ENCODE results near the gene AOC1. TPM values are rescaled to one million over a fixed set of nuclear protein-coding genes. Genes with fewer than 3 reads are reported as not detected.

Gene AOC1
- total RNA-seq, 2 donors from 2014 or later: not detected

GRCh38 chr7:150867605-150868004 lies 15.3 kb downstream of the AOC1 start:
- ATAC-seq (peak in 1 of 2 donors; percentile 70), DNase-seq (ENCODE audit: low spot score in 2 of 2) (no peak)
- no peak overlapping the region for H3K27ac Mint-ChIP-seq
- H3K9me3 Mint-ChIP-seq: no peaks in the 10 kb centered on the region
- H3K36me3 Mint-ChIP-seq: no peaks in the 10 kb centered on the region

- ATAC-seq: no peak
- H3K9me3 Mint-ChIP-seq: no peaks in the 10 kb centered on the region
- no peak overlapping the region for H3K27ac Mint-ChIP-seq
- H3K36me3 Mint-ChIP-seq: no peaks in the 10 kb centered on the region
- no peak for DNase-seq (ENCODE audit: low spot score in 2 of 2)
Measured at GRCh38 chr7:150869467-150869866, 17.1 kb downstream of the AOC1 start.

GRCh38 chr7:150871601-150872000 lies 19.3 kb downstream of the AOC1 start:
- DNase-seq (ENCODE audit: low spot score in 2 of 2): no peak
- no peaks in the 10 kb centered on the region for H3K9me3 Mint-ChIP-seq
- H3K27ac Mint-ChIP-seq: no peak overlapping the region
- no peaks in the 10 kb centered on the region for H3K36me3 Mint-ChIP-seq
- no peak for ATAC-seq

- H3K36me3 Mint-ChIP-seq: peaks cover under 1 to 2% of the 10 kb centered on the region in 2 donors
- DNase-seq (ENCODE audit: low spot score in 2 of 2): no peak
- no peak for ATAC-seq
Measured at GRCh38 chr7:150874401-150875198, 22.3 kb downstream of the AOC1 start.

GRCh38 chr7:150875791-150876190 lies 23.5 kb downstream of the AOC1 start:
- DNase-seq (ENCODE audit: low spot score in 2 of 2): no peak
- Mint-ChIP-seq H3K27ac (no peak overlapping the region), H3K36me3 (peaks cover 11 to 12% of the 10 kb centered on the region in 2 donors), H3K9me3 (peaks cover 12 to 13% of the 10 kb centered on the region in 2 donors)
- peak in 1 of 2 donors; percentile 49 for ATAC-seq

More at GRCh38 chr7:150874401-150875198, 22.3 kb downstream of the AOC1 start:
- Mint-ChIP-seq H3K27ac (no peak overlapping the region), H3K9me3 (peaks cover 2 to 3% of the 10 kb centered on the region in 2 donors)

GRCh38 chr7:150876817-150877526 lies 24.7 kb downstream of the AOC1 start:
- ATAC-seq: peak; percentile 51 to 57
- no peak overlapping the region for H3K27ac Mint-ChIP-seq
- peaks cover 14 to 16% of the 10 kb centered on the region in 2 donors for H3K36me3 Mint-ChIP-seq
- peak in 1 of 2 donors; percentile 42 for DNase-seq (ENCODE audit: low spot score in 2 of 2)
- H3K9me3 Mint-ChIP-seq: peaks cover 15 to 16% of the 10 kb centered on the region in 2 donors

- H3K27ac Mint-ChIP-seq: no peak overlapping the region
- H3K36me3 Mint-ChIP-seq: peaks cover 14 to 16% of the 10 kb centered on the region in 2 donors
- ATAC-seq (no peak), DNase-seq (ENCODE audit: low spot score in 2 of 2) (no peak)
- peaks cover 15 to 16% of the 10 kb centered on the region in 2 donors for H3K9me3 Mint-ChIP-seq
Measured at GRCh38 chr7:150877536-150877935, 25.2 kb downstream of the AOC1 start.

GRCh38 chr7:150879345-150879744 lies 27.0 kb downstream of the AOC1 start:
- peaks cover 15 to 16% of the 10 kb centered on the region in 2 donors for H3K9me3 Mint-ChIP-seq
- H3K27ac Mint-ChIP-seq: no peak overlapping the region
- no peak for DNase-seq (ENCODE audit: low spot score in 2 of 2)
- peaks cover 14 to 16% of the 10 kb centered on the region in 2 donors for H3K36me3 Mint-ChIP-seq
- no peak for ATAC-seq

- Mint-ChIP-seq H3K36me3 (peaks cover 14 to 26% of the 10 kb centered on the region in 2 donors), H3K9me3 (peaks cover 20 to 24% of the 10 kb centered on the region in 2 donors), H3K27ac (no peak overlapping the region)
- ATAC-seq (no peak), DNase-seq (ENCODE audit: low spot score in 2 of 2) (no peak)
Measured at GRCh38 chr7:150881189-150881588, 28.9 kb downstream of the AOC1 start.

GRCh38 chr7:150890853-150891584 lies 38.7 kb downstream of the AOC1 start:
- ATAC-seq: no peak
- Mint-ChIP-seq H3K27ac (no peak overlapping the region), H3K36me3 (peaks cover 5 to 6% of the 10 kb centered on the region in 2 donors), H3K9me3 (peaks cover 4 to 5% of the 10 kb centered on the region in 2 donors)
- no peak for DNase-seq (ENCODE audit: low spot score in 2 of 2)

GRCh38 chr7:150891740-150892139 lies 39.4 kb downstream of the AOC1 start:
- ATAC-seq (no peak), DNase-seq (ENCODE audit: low spot score in 2 of 2) (no peak)
- peaks cover 5 to 6% of the 10 kb centered on the region in 2 donors for H3K36me3 Mint-ChIP-seq
- no peak overlapping the region for H3K27ac Mint-ChIP-seq
- peaks cover 4 to 5% of the 10 kb centered on the region in 2 donors for H3K9me3 Mint-ChIP-seq

- ATAC-seq: no peak
- no peak for DNase-seq (ENCODE audit: low spot score in 2 of 2)
- Mint-ChIP-seq H3K36me3 (peaks cover 5 to 6% of the 10 kb centered on the region in 2 donors), H3K9me3 (peaks cover 4 to 5% of the 10 kb centered on the region in 2 donors), H3K27ac (no peak overlapping the region)
Measured at GRCh38 chr7:150895809-150896208, 43.5 kb downstream of the AOC1 start.

GRCh38 chr7:150896562-150897209 lies 44.4 kb downstream of the AOC1 start:
- no peak for ATAC-seq
- Mint-ChIP-seq H3K36me3 (peaks cover 5 to 6% of the 10 kb centered on the region in 2 donors), H3K9me3 (peaks cover 4 to 5% of the 10 kb centered on the region in 2 donors), H3K27ac (no peak overlapping the region)
- DNase-seq (ENCODE audit: low spot score in 2 of 2): no peak

GRCh38 chr7:150897502-150898474 lies 45.5 kb downstream of the AOC1 start:
- Mint-ChIP-seq H3K36me3 (peaks cover 5 to 6% of the 10 kb centered on the region in 2 donors), H3K9me3 (peaks cover 4 to 5% of the 10 kb centered on the region in 2 donors), H3K27ac (no peak overlapping the region)
- DNase-seq (ENCODE audit: low spot score in 2 of 2): no peak
- ATAC-seq: peak; percentile 76 to 77

GRCh38 chr7:150898475-150899011 lies 46.2 kb downstream of the AOC1 start:
- peak; percentile 74 to 85 for DNase-seq (ENCODE audit: low spot score in 2 of 2)
- peaks cover 5 to 6% of the 10 kb centered on the region in 2 donors for H3K36me3 Mint-ChIP-seq
- peak; percentile 73 to 82 for ATAC-seq
- H3K9me3 Mint-ChIP-seq: peaks cover 4 to 5% of the 10 kb centered on the region in 2 donors
- no peak overlapping the region for H3K27ac Mint-ChIP-seq

All from activated naive CD4-positive, alpha-beta T cell treated with anti-CD3 and anti-CD28 coated beads, Interleukin-2, amount 50 U/mL, for 72 hours (primary cell).